Gastroesophageal sphincter (tissue), 4 donors: ENCODE measurements around the gene PLXNA2. TPM values are rescaled to one million over a fixed set of nuclear protein-coding genes. Genes with fewer than 3 reads are reported as not detected.

Experiments
- ATAC-seq: fragments of 150-250 bp; one replicate; pipeline ENCODE4 v1.9.1; 2016; ENCODE audit warnings: mild to moderate bottlenecking, moderate library complexity
- H3K27ac ChIP-seq, 4 donors: fragments of 200-600 bp; sonication (generic) in 3 of 4; 1 replicate in 3 of 4; 2 replicates in 1 of 4; pipeline ENCODE4 v1.5.1; 2016 to 2019
- H3K27me3 ChIP-seq: fragments of 200-600 bp; sonication (generic); one replicate; pipeline ENCODE4 v1.5.1; 2019
- H3K36me3 ChIP-seq, 2 donors: fragments of 200-600 bp; sonication (generic); one replicate each; pipeline ENCODE4 v1.5.1; 2019; ENCODE audit warnings: control low read depth in 1 of 2
- H3K4me1 ChIP-seq, 3 donors: fragments of 200-600 bp; sonication (generic); 1 replicate in 2 of 3; 2 replicates in 1 of 3; pipeline ENCODE4 v1.5.1; 2016 to 2019; ENCODE audit warnings: control low read depth in 2 of 3
- H3K4me3 ChIP-seq, 2 donors: fragments of 200-600 bp; sonication (generic); one replicate each; pipeline ENCODE4 v1.5.1; 2019; ENCODE audit warnings: mild to moderate bottlenecking in 1 of 2, moderate library complexity in 1 of 2
- H3K9me3 ChIP-seq, 3 donors: fragments of 200-600 bp; sonication (generic); one replicate each; pipeline ENCODE4 v1.5.1; 2017 to 2019; ENCODE audit warnings: control low read depth in 2 of 3
- EP300 ChIP-seq: sonication (generic); formaldehyde crosslinking; IDR thresholded peaks from one replicate; pipeline ENCODE4 v1.6.1; 2017; ENCODE audit warnings: antibody characterized with exemption, mild to moderate bottlenecking
- POLR2A ChIP-seq, 2 donors: fragments of 450-650 bp; IDR thresholded peaks; one replicate each; pipeline ENCODE4 v1.6.1; 2017; ENCODE audit warnings: antibody characterized with exemption in 2 of 2, mild to moderate bottlenecking in 2 of 2, moderate library complexity in 1 of 2
- POLR2AphosphoS5 ChIP-seq: sonication (generic); formaldehyde crosslinking; IDR thresholded peaks from one replicate; pipeline ENCODE4 v1.6.1; 2017; ENCODE audit warnings: antibody characterized with exemption
- WGBS, 2 donors: methylation state at CpG; one replicate each; pipeline ENCODE4 v1.1.5; 2018; ENCODE audit warnings: low coverage in 1 of 2; 5-methylcytosine and 5-hydroxymethylcytosine counted together
- total RNA-seq, 4 donors: library from RNA; depleted of rRNA; stranded (reverse); fragments of >200 nt; gene quantifications; one replicate each; pipeline ENCODE4 v1.1.0, GENCODE V29; 2016
- TF ChIP-seq, protein P1 (sequence below), 4 experiments: fragments of 200-600 bp in 2 of 4; fragments of 450-650 bp in 2 of 4; sonication (generic) in 1 of 4; IDR thresholded peaks; one replicate each; pipeline ENCODE4 v1.5.1; 2017 to 2019; ENCODE audit warnings: antibody characterized with exemption in 4 of 4, mild to moderate bottlenecking in 2 of 4, moderate library complexity in 2 of 4

Gene PLXNA2
- total RNA-seq, 4 donors from 2014 or later: 12.5 to 38.3 (median 32.0) TPM

DNA sequence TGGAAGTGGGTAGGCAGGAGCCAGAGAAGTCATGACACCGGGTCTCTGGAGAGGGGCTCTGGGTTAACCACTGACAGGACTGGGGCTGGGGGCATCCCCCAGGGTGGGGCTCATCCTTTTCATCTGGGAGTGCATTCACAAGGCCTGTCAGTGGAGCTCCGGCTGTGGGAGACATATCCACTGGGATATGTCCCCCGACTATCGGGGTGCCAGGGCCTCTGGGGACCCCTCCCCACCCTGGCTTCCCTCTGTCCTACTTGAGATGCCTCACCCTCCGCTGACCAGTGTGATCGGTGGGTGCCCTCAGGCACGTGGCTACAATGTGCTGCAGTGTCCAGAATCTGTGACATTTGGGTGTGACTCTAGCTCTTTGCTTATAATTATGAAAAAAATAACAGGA lies 240.9 kb downstream of the PLXNA2 start:
- TF ChIP-seq POLR2A (IDR thresholded peaks at IDR 0.05) (no peak), POLR2AphosphoS5 (no peak), EP300 (no peak)
- TF ChIP-seq, protein P1, sequence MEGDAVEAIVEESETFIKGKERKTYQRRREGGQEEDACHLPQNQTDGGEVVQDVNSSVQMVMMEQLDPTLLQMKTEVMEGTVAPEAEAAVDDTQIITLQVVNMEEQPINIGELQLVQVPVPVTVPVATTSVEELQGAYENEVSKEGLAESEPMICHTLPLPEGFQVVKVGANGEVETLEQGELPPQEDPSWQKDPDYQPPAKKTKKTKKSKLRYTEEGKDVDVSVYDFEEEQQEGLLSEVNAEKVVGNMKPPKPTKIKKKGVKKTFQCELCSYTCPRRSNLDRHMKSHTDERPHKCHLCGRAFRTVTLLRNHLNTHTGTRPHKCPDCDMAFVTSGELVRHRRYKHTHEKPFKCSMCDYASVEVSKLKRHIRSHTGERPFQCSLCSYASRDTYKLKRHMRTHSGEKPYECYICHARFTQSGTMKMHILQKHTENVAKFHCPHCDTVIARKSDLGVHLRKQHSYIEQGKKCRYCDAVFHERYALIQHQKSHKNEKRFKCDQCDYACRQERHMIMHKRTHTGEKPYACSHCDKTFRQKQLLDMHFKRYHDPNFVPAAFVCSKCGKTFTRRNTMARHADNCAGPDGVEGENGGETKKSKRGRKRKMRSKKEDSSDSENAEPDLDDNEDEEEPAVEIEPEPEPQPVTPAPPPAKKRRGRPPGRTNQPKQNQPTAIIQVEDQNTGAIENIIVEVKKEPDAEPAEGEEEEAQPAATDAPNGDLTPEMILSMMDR (IDR thresholded peaks at IDR 0.05): no peak
- ATAC-seq: no peak
- no peaks in the 10 kb centered on the region for H3K36me3 ChIP-seq
- no peak overlapping the region for H3K27ac ChIP-seq
- H3K27me3 ChIP-seq: no peaks in the 10 kb centered on the region
- H3K9me3 ChIP-seq: peaks cover 0 to 7% (median 2%) of the 10 kb centered on the region in 3 donors
- no peak overlapping the region for H3K4me3 ChIP-seq
- no peaks in the 10 kb centered on the region for H3K4me1 ChIP-seq
- 90 to 100% methylated on average over 1 to 2 of the region's 7 CpGs for WGBS, 2 donors

DNA sequence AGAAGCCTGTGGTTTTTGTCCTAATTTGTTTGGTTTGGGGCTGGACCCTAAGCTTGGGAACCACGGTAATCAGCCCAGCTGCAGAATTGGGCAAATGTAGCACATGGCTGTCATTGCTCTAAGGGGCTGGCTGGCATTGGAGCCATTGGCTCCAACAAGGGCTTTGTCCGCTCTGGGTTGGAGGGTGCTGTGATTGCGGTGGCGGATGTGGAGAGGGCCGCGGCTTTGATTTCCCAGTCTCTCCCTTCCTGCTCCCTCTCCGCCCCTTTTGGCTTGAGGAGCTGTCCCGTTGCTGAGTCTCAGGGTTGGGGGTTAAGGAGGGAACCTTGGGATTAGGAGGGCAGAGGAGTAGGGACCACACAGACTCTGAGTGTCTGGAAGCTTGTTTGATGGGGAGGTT lies 241.5 kb downstream of the PLXNA2 start:
- Histone ChIP-seq H3K27ac (no peak overlapping the region), H3K36me3 (no peaks in the 10 kb centered on the region), H3K27me3 (no peaks in the 10 kb centered on the region), H3K9me3 (peaks cover 0 to 7% (median 2%) of the 10 kb centered on the region in 3 donors), H3K4me3 (no peak overlapping the region), H3K4me1 (peaks cover 0 to 4% (median 0%) of the 10 kb centered on the region in 3 donors)
- ATAC-seq: no peak
- TF ChIP-seq, protein P1 (IDR thresholded peaks at IDR 0.05): no peak
- TF ChIP-seq POLR2AphosphoS5: no peak
- TF ChIP-seq EP300: no peak
- no peak for TF ChIP-seq POLR2A (IDR thresholded peaks at IDR 0.05)
- 91 to 92% methylated on average over 5 to 8 of the region's 8 CpGs for WGBS, 2 donors

DNA sequence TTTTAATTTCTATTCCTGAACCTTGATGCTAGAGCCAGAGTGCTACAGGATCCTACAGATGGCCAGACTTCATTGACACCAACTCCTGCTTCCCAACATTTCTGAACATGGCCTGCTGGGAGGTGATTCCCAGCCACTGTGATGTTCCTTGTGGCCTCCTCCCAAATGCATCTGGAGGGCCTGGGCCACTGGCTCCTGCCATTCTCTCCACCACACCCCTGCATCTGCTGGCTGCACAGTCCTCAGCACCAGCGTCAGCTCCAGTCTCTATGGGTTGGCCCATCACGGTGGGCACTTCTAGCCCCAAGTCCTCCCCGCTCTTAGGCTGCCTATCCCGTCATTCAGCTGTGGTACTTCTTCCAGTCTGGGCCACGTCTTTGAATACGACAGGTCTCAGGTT lies 242.1 kb downstream of the PLXNA2 start:
- ATAC-seq: no peak
- Histone ChIP-seq H3K4me3 (no peak overlapping the region), H3K36me3 (no peaks in the 10 kb centered on the region), H3K9me3 (peaks cover 0 to 7% (median 2%) of the 10 kb centered on the region in 3 donors), H3K27ac (no peak overlapping the region), H3K4me1 (peaks cover 0 to 7% (median 0%) of the 10 kb centered on the region in 3 donors), H3K27me3 (no peaks in the 10 kb centered on the region)
- WGBS, 2 donors: 96% methylated on average over 6 of the region's 6 CpGs; no CpG with 5 or more reads in 1 of the 2 donors
- TF ChIP-seq, protein P1 (IDR thresholded peaks at IDR 0.05): no peak
- no peak for TF ChIP-seq POLR2AphosphoS5
- no peak for TF ChIP-seq POLR2A (IDR thresholded peaks at IDR 0.05)
- no peak for TF ChIP-seq EP300

DNA sequence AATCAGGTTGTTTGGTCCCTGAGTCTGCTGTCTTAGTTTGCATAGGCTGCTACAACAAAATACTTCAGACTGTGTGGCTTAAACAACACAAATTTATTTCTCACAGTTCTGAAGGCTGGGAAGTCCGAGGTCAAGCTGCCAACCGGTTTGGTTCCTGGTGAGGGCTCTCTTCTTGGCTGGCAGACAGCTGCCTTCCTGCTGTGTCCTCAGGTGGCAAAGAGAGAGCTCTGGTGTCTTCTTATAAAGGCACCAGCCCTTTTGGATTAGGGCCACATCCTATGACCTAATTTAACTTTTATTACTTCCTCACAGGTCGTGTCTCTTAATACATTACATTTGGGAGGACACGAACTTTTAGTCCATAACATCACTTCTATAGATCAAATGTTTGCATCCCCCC lies 243.7 kb downstream of the PLXNA2 start:
- TF ChIP-seq POLR2A (IDR thresholded peaks at IDR 0.05) (no peak), EP300 (no peak), POLR2AphosphoS5 (no peak)
- TF ChIP-seq, protein P1 (IDR thresholded peaks at IDR 0.05): no peak
- Histone ChIP-seq H3K36me3 (no peaks in the 10 kb centered on the region), H3K4me1 (peaks cover 0 to 7% (median 0%) of the 10 kb centered on the region in 3 donors), H3K27ac (no peak overlapping the region), H3K9me3 (no peaks in the 10 kb centered on the region), H3K27me3 (no peaks in the 10 kb centered on the region), H3K4me3 (no peak overlapping the region)
- ATAC-seq: no peak
- 79 to 88% methylated on average over 2 to 4 of the region's 4 CpGs for WGBS, 2 donors

- Histone ChIP-seq H3K4me1 (peaks cover 0 to 7% (median 0%) of the 10 kb centered on the region in 3 donors), H3K9me3 (no peaks in the 10 kb centered on the region), H3K27ac (no peak overlapping the region), H3K4me3 (no peak overlapping the region), H3K36me3 (no peaks in the 10 kb centered on the region), H3K27me3 (no peaks in the 10 kb centered on the region)
- no peak for ATAC-seq
- no peak for TF ChIP-seq POLR2A (IDR thresholded peaks at IDR 0.05)
- TF ChIP-seq POLR2AphosphoS5: no peak
- TF ChIP-seq, protein P1 (IDR thresholded peaks at IDR 0.05): no peak
- no peak for TF ChIP-seq EP300
Measured at GRCh38 chr1:207999972-208000371, 244.2 kb downstream of the PLXNA2 start.
